ENCODE results near the gene MSH6. TPM values are rescaled to one million over a fixed set of nuclear protein-coding genes. Genes with fewer than 3 reads are reported as not detected.
A peak's percentile ranks its signal among the peaks of the same experiment; 100 is the strongest.

The MSH6 gene
- total RNA-seq, 1 experiment from 2014 or later, result 124 TPM

GRCh38 chr2:47808614-47809013 is 25.7 kb downstream of the MSH6 start:
- no peak overlapping the region for H3K4me3 ChIP-seq (ENCODE audit: low read length)
- peak overlapping the region; percentile 35 for H3K27ac ChIP-seq (ENCODE audit: low read length)
- peaks cover 32% of the 10 kb centered on the region for H3K4me1 ChIP-seq (ENCODE audit: low read length)
- no peak overlapping the region for H3K4me2 ChIP-seq (ENCODE audit: low read depth, low read length, poor library complexity, severe bottlenecking)
- H4K20me1 ChIP-seq (ENCODE audit: insufficient read depth, low read depth, low read length), result peaks cover 7% of the 10 kb centered on the region; the same call in 1 of the 2 replicates
- no peaks in the 10 kb centered on the region for H3K9me3 ChIP-seq (ENCODE audit: low read length)
- no peak overlapping the region for H3K9ac ChIP-seq (ENCODE audit: low read length)
- peaks cover 16% of the 10 kb centered on the region for H3K79me2 ChIP-seq (ENCODE audit: low read length)
- DNase-seq, result no peak
- H3K9me2 ChIP-seq (replicated peaks; ENCODE audit: insufficient read depth, low read length), result no peaks in the 10 kb centered on the region
- H3K27me3 ChIP-seq (ENCODE audit: low read length), result no peaks in the 10 kb centered on the region
- H2AFZ ChIP-seq (ENCODE audit: low read length), result no peak overlapping the region
- peaks cover 79% of the 10 kb centered on the region for H3K36me3 ChIP-seq (ENCODE audit: insufficient read depth, low read length)

GRCh38 chr2:47809903-47810302 is 27.0 kb downstream of the MSH6 start:
- H3K9ac ChIP-seq (ENCODE audit: low read length), result no peak overlapping the region
- H3K9me2 ChIP-seq (replicated peaks; ENCODE audit: insufficient read depth, low read length), result no peaks in the 10 kb centered on the region
- peaks cover 70% of the 10 kb centered on the region for H3K36me3 ChIP-seq (ENCODE audit: insufficient read depth, low read length)
- H3K27me3 ChIP-seq (ENCODE audit: low read length), result no peaks in the 10 kb centered on the region
- H3K9me3 ChIP-seq (ENCODE audit: low read length), result no peaks in the 10 kb centered on the region
- no peak for DNase-seq
- no peak overlapping the region for H2AFZ ChIP-seq (ENCODE audit: low read length)
- H3K79me2 ChIP-seq (ENCODE audit: low read length), result 0 out of 2 replicates have a peak, but pooled peaks cover 10% of the 10 kb centered on the region
- no peak overlapping the region for H3K4me2 ChIP-seq (ENCODE audit: low read depth, low read length, poor library complexity, severe bottlenecking)
- no peak overlapping the region for H3K4me3 ChIP-seq (ENCODE audit: low read length)
- peaks cover 30% of the 10 kb centered on the region for H3K4me1 ChIP-seq (ENCODE audit: low read length)
- H4K20me1 ChIP-seq (ENCODE audit: insufficient read depth, low read depth, low read length), result no peaks in the 10 kb centered on the region
- H3K27ac ChIP-seq (ENCODE audit: low read length), result peak overlapping the region; percentile 35

GRCh38 chr2:47810850-47811249 is 27.9 kb downstream of the MSH6 start:
- Histone ChIP-seq H2AFZ (ENCODE audit: low read length) (no peak overlapping the region), H3K79me2 (ENCODE audit: low read length) (0 out of 2 replicates have a peak, but pooled peaks cover 6% of the 10 kb centered on the region), H3K4me3 (ENCODE audit: low read length) (no peak overlapping the region), H3K27me3 (ENCODE audit: low read length) (no peaks in the 10 kb centered on the region), H3K9me2 (replicated peaks; ENCODE audit: insufficient read depth, low read length) (no peaks in the 10 kb centered on the region), H3K36me3 (ENCODE audit: insufficient read depth, low read length) (peaks cover 68% of the 10 kb centered on the region), H3K4me1 (ENCODE audit: low read length) (peaks cover 39% of the 10 kb centered on the region), H3K27ac (ENCODE audit: low read length) (peak overlapping the region; percentile 35), H3K4me2 (ENCODE audit: low read depth, low read length, poor library complexity, severe bottlenecking) (no peak overlapping the region), H3K9ac (ENCODE audit: low read length) (no peak overlapping the region), H3K9me3 (ENCODE audit: low read length) (no peaks in the 10 kb centered on the region), H4K20me1 (ENCODE audit: insufficient read depth, low read depth, low read length) (no peaks in the 10 kb centered on the region)
- no peak for DNase-seq

- Histone ChIP-seq H3K4me1 (ENCODE audit: low read length) (peaks cover 47% of the 10 kb centered on the region), H3K36me3 (ENCODE audit: insufficient read depth, low read length) (peaks cover 61% of the 10 kb centered on the region), H4K20me1 (ENCODE audit: insufficient read depth, low read depth, low read length) (no peaks in the 10 kb centered on the region), H3K79me2 (ENCODE audit: low read length) (0 out of 2 replicates have a peak, but pooled peaks cover 4% of the 10 kb centered on the region), H2AFZ (ENCODE audit: low read length) (no peak overlapping the region), H3K9ac (ENCODE audit: low read length) (no peak overlapping the region), H3K9me3 (ENCODE audit: low read length) (no peaks in the 10 kb centered on the region), H3K4me3 (ENCODE audit: low read length) (no peak overlapping the region), H3K27me3 (ENCODE audit: low read length) (no peaks in the 10 kb centered on the region), H3K27ac (ENCODE audit: low read length) (peak overlapping the region; percentile 35), H3K9me2 (replicated peaks; ENCODE audit: insufficient read depth, low read length) (no peaks in the 10 kb centered on the region), H3K4me2 (ENCODE audit: low read depth, low read length, poor library complexity, severe bottlenecking) (no peak overlapping the region)
- DNase-seq, result no peak
Measured at GRCh38 chr2:47811668-47812067, 28.7 kb downstream of the MSH6 start.

- H3K9ac ChIP-seq (ENCODE audit: low read length), result peak overlapping the region; percentile 52
- H3K9me3 ChIP-seq (ENCODE audit: low read length), result no peaks in the 10 kb centered on the region
- DNase-seq, result peak; percentile 91
- H3K79me2 ChIP-seq (ENCODE audit: low read length), result no peaks in the 10 kb centered on the region
- peaks cover 46% of the 10 kb centered on the region for H3K36me3 ChIP-seq (ENCODE audit: insufficient read depth, low read length)
- peaks cover 43% of the 10 kb centered on the region for H3K4me1 ChIP-seq (ENCODE audit: low read length)
- H3K4me2 ChIP-seq (ENCODE audit: low read depth, low read length, poor library complexity, severe bottlenecking), result peak overlapping the region; percentile 36
- H3K9me2 ChIP-seq (replicated peaks; ENCODE audit: insufficient read depth, low read length), result no peaks in the 10 kb centered on the region
- H2AFZ ChIP-seq (ENCODE audit: low read length), result no peak overlapping the region
- peak overlapping the region; percentile 92 for H3K27ac ChIP-seq (ENCODE audit: low read length)
- no peaks in the 10 kb centered on the region for H3K27me3 ChIP-seq (ENCODE audit: low read length)
- H4K20me1 ChIP-seq (ENCODE audit: insufficient read depth, low read depth, low read length), result no peaks in the 10 kb centered on the region
- no peak overlapping the region for H3K4me3 ChIP-seq (ENCODE audit: low read length)
Measured at GRCh38 chr2:47815764-47816163, 32.8 kb downstream of the MSH6 start.

- peaks cover 46% of the 10 kb centered on the region for H3K36me3 ChIP-seq (ENCODE audit: insufficient read depth, low read length)
Measured at GRCh38 chr2:47818777-47819176, 35.8 kb downstream of the MSH6 start.

GRCh38 chr2:47819834-47820233 is 36.9 kb downstream of the MSH6 start:
- DNase-seq, result no peak
- no peak overlapping the region for H2AFZ ChIP-seq (ENCODE audit: low read length)
- peaks cover 53% of the 10 kb centered on the region for H3K36me3 ChIP-seq (ENCODE audit: insufficient read depth, low read length)
- H3K9me3 ChIP-seq (ENCODE audit: low read length), result no peaks in the 10 kb centered on the region
- H3K27me3 ChIP-seq (ENCODE audit: low read length), result no peaks in the 10 kb centered on the region
- no peak overlapping the region for H3K4me3 ChIP-seq (ENCODE audit: low read length)
- H3K4me1 ChIP-seq (ENCODE audit: low read length), result peaks cover 41% of the 10 kb centered on the region
- no peaks in the 10 kb centered on the region for H4K20me1 ChIP-seq (ENCODE audit: insufficient read depth, low read depth, low read length)
- no peak overlapping the region for H3K27ac ChIP-seq (ENCODE audit: low read length)
- no peak overlapping the region for H3K9ac ChIP-seq (ENCODE audit: low read length)
- no peaks in the 10 kb centered on the region for H3K9me2 ChIP-seq (replicated peaks; ENCODE audit: insufficient read depth, low read length)
- H3K79me2 ChIP-seq (ENCODE audit: low read length), result peaks cover 11% of the 10 kb centered on the region
- no peak overlapping the region for H3K4me2 ChIP-seq (ENCODE audit: low read depth, low read length, poor library complexity, severe bottlenecking)

More at GRCh38 chr2:47818777-47819176, 35.8 kb downstream of the MSH6 start:
- peak overlapping the region; percentile 92 for H3K27ac ChIP-seq (ENCODE audit: low read length)
- no peak overlapping the region for H3K4me3 ChIP-seq (ENCODE audit: low read length)
- peaks cover 11% of the 10 kb centered on the region for H3K79me2 ChIP-seq (ENCODE audit: low read length)
- no peak overlapping the region for H3K9ac ChIP-seq (ENCODE audit: low read length)
- H3K9me3 ChIP-seq (ENCODE audit: low read length), result no peaks in the 10 kb centered on the region
- no peak for DNase-seq
- no peaks in the 10 kb centered on the region for H3K27me3 ChIP-seq (ENCODE audit: low read length)
- H3K4me2 ChIP-seq (ENCODE audit: low read depth, low read length, poor library complexity, severe bottlenecking), result no peak overlapping the region
- H2AFZ ChIP-seq (ENCODE audit: low read length), result no peak overlapping the region
- H3K9me2 ChIP-seq (replicated peaks; ENCODE audit: insufficient read depth, low read length), result no peaks in the 10 kb centered on the region
- H3K4me1 ChIP-seq (ENCODE audit: low read length), result peaks cover 43% of the 10 kb centered on the region
- no peaks in the 10 kb centered on the region for H4K20me1 ChIP-seq (ENCODE audit: insufficient read depth, low read depth, low read length)

- Histone ChIP-seq H3K79me2 (ENCODE audit: low read length) (peaks cover 11% of the 10 kb centered on the region), H3K4me3 (ENCODE audit: low read length) (no peak overlapping the region), H3K36me3 (ENCODE audit: insufficient read depth, low read length) (peaks cover 54% of the 10 kb centered on the region), H3K9ac (ENCODE audit: low read length) (no peak overlapping the region), H3K27ac (ENCODE audit: low read length) (no peak overlapping the region), H3K27me3 (ENCODE audit: low read length) (no peaks in the 10 kb centered on the region), H3K9me2 (replicated peaks; ENCODE audit: insufficient read depth, low read length) (no peaks in the 10 kb centered on the region), H3K9me3 (ENCODE audit: low read length) (no peaks in the 10 kb centered on the region), H3K4me2 (ENCODE audit: low read depth, low read length, poor library complexity, severe bottlenecking) (no peak overlapping the region), H3K4me1 (ENCODE audit: low read length) (peaks cover 14% of the 10 kb centered on the region), H2AFZ (ENCODE audit: low read length) (no peak overlapping the region), H4K20me1 (ENCODE audit: insufficient read depth, low read depth, low read length) (no peaks in the 10 kb centered on the region)
- no peak for DNase-seq
Measured at GRCh38 chr2:47822518-47822917, 39.6 kb downstream of the MSH6 start.

Measured in Karpas-422 (cell line).